NCI-H82 (cell line): Measurements from ENCODE around the gene NLGN2.
A peak's percentile ranks its signal among the peaks of the same experiment; 100 is the strongest.
"Not testable (repeated sequence)": the region's sequence is repeated elsewhere in the genome, so short reads cannot be mapped to it uniquely, and the experiment has no call there.

ENCODE experiments used
- DNase-seq: peaks from one replicate; lab custom pipeline; 2025; lab: John Stamatoyannopoulos, UW

Gene NLGN2

DNA sequence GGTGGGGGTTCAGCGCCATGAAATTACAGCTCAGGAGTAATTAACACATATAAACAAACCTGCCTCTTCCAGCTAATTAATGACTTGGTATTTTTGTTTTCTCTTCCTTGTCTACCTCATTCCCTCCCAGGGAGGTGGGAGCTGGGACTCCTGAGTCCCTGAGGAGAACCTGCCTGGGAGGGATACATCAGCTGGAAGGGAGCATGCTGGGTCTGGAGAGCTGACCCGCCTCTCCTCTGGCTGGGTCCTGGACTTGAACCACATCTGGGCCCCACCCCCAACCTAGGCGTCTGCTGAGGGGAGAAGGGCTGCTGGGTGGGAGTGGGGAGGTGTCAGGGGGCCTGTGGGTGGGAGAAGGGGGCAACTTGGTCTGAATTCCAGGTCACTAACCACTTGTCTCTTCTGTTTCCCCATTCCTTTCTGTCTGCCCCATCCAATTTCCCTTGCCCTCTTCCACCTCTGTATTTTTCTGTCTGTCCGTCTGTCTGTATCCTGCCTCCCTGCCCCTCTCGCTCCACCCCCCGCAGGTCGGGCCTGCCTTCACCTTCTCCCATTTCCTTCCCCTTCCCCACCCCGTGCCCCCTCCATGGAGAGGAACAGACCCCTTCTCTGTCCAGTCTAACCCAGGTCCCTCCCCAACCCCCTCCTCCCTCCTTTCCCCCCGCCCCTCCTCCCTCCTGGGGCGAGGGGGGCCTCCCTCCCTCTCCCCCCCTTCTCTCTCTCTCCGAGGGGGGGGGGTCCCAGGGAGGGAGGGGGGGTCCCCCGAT is at the start of gene NLGN2:
Gene NLGN2 (plus strand): TSS at position 361 of the 767 bp plus-strand sequence. CDS start 411 bp downstream, outside the sequence.
- no peak for DNase-seq

DNA sequence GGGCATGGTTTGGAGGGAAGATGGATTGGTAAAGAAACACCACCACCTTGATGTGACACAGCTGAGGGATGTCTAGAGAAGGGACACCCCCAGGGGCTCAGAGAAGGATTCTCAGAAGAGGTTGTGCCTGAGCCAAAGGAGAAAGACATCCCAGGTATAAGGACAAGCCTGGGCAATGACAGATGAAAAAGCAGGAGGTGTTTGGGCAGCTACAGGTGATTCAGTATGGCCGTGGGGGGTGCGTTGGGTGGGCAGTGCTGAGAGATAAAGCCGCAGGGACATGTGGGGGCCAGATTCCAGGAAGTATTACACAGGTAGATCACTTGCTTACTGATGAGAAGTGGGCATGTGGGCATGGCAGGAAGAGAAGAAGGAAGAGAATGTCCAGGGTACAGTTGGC is 45.7 kb upstream of the NLGN2 start:
- no peak for DNase-seq

- no peak for DNase-seq
Measured at GRCh38 chr17:7363311-7363710, 44.3 kb upstream of the NLGN2 start.

- DNase-seq, result not testable (repeated sequence)
Measured at GRCh38 chr17:7365963-7366362, 41.7 kb upstream of the NLGN2 start.

- no peak for DNase-seq
Measured at GRCh38 chr17:7367083-7367482, 40.6 kb upstream of the NLGN2 start.

GRCh38 chr17:7367918-7368598 is 39.6 kb upstream of the NLGN2 start:
- DNase-seq, result no peak

DNA sequence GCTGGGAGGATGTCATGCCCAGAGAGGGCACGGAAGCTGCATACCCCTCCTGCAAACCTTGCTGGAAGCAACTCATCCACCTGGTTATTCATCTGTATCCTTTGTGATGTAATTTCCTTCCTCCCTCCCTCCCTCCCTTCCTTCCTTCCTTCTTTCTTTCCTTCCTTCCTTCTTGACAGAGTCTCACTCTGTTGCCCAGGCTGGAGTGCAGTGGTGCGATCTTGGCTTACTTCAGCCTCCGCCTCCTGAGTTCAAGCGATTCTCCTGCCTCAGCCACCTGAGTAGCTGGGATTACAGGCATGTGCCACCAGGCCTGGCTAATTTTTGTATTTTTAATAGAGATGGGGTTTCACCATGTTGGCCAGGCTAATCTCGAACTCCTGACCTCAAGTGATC is 39.0 kb upstream of the NLGN2 start:
- not testable (repeated sequence) for DNase-seq

GRCh38 chr17:7369825-7370224 is 37.8 kb upstream of the NLGN2 start:
- DNase-seq, result no peak

DNA sequence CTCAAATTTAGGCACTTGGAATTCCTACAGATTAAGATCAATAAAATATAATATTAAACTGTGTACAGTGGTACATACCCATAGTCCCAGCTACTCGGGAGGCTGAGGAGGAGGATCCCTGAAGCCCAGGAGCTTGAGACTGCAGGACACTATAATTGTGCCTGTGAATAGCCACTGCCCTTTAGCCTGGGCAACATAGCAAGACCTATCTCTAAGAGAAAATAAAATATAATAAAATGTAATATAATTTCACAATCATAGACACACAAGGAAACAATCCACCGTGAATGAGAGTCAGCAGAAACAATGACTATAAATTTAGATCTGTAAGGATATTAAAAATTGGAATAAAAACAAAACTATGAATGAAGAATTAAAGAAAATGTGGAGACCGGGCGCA is 36.8 kb upstream of the NLGN2 start:
- DNase-seq, result no peak

- DNase-seq, result no peak
Measured at GRCh38 chr17:7374353-7374752, 33.3 kb upstream of the NLGN2 start.

- no peak for DNase-seq
Measured at GRCh38 chr17:7379134-7379533, 28.5 kb upstream of the NLGN2 start.

GRCh38 chr17:7380321-7380720 is 27.3 kb upstream of the NLGN2 start:
- DNase-seq, result no peak

- DNase-seq, result peak; percentile 32
Measured at GRCh38 chr17:7380855-7381683, 26.6 kb upstream of the NLGN2 start, which contains the start of gene TNK1. TNK1 (plus strand) TSS chr17:7381089; CDS start chr17:7382927, 1,838 bp downstream.

GRCh38 chr17:7382901-7383300 is 24.7 kb upstream of the NLGN2 start:
- DNase-seq, result no peak

DNA sequence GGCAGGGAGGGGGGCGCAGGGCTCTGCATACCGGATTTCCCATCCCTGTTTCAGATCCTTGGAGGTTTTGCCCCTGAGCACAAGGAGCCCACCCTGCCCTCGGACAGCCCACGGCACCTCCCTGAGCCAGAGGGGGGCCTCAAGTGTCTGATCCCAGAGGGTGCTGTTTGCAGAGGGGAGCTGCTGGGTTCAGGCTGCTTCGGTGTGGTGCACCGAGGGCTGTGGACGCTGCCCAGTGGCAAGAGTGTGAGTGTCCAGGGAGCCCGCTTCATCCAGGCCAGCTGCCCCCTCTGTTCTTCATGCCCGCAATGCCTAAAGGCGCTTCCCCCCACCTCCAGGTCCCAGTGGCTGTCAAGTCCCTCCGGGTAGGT is 24.3 kb upstream of the NLGN2 start:
- no peak for DNase-seq

DNA sequence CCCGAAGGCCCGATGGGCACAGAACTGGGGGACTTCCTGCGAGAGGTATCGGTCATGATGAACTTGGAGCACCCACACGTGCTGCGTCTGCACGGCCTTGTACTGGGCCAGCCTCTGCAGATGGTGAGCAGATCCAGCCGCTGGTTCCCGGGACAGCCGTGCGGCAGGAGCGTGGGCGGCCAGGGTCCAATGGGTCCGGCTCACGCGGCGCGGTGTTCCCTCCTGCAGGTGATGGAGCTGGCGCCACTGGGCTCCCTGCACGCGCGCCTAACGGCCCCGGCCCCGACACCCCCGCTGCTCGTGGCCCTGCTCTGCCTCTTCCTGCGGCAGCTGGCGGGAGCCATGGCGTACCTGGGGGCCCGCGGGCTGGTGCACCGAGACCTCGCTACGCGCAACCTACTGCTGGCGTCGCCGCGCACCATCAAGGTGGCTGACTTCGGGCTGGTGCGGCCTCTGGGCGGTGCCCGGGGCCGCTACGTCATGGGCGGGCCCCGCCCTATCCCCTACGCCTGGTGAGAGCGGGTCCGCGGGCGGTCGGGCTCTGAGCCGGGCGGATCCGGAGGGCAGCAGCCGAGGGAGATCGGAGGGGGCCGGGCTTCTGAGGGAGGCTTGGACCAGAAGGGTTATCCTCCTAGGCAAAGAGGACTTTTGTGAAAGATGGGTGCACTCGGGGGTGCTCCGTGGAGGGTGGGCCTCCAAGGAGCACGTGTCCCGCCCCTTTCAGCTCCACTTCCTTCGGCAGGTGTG is 23.7 kb upstream of the NLGN2 start:
- DNase-seq, result peak; percentile 84

- no peak for DNase-seq
Measured at GRCh38 chr17:7384489-7385081, 23.1 kb upstream of the NLGN2 start.

GRCh38 chr17:7388856-7389255 is 18.8 kb upstream of the NLGN2 start:
- DNase-seq, result no peak

- DNase-seq, result no peak
Measured at GRCh38 chr17:7389924-7390910, 17.4 kb upstream of the NLGN2 start.

- no peak for DNase-seq
Measured at GRCh38 chr17:7391307-7391706, 16.3 kb upstream of the NLGN2 start.
